Measurements from ENCODE around the gene COPS6.
"Not testable (repeated sequence)": the region's sequence is repeated elsewhere in the genome, so short reads cannot be mapped to it uniquely, and the experiment has no call there.

The COPS6 gene

GRCh38 chr7:100127866-100128636 lies 39.3 kb downstream of the COPS6 start:
- peak in 1 of 2 donors; percentile 10 for DNase-seq

DNA sequence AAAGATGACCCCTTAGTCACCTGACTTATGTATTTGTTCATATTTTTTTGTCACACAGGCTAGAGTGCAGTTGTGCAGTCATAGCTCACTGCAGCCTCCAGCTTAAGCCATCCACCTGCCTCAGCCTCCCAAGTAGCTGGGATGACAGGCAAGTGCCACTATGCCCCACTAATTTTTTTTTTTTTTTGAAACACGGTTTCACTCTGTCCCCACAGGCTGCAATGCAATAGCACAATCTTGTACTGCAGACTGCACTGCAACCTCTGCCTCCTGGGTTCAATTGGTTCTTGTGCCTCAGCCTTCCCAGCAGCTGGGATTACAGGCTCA lies 39.8 kb downstream of the COPS6 start:
- DNase-seq: no peak

DNA sequence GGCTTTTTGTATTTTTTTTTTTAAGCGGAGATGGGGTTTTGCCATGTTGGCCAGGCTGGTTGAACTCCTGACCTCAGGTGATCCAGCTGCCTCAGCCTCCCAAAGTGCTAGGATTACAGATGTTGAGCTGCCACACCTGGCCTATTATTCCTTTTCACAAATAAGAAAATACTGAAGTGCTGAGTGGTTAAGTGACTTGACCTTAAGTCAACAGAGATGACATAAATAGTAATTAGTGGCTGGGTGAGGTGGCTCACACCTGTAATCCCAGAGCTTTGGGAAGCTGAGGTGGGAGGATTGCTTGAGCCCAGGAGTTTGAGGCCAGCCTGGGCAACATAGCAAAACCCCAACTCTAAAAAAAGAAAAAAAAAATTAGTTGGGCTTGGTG lies 41.4 kb downstream of the COPS6 start:
- DNase-seq: not testable (repeated sequence)

- DNase-seq: peak; percentile 90 to 92
Observed at GRCh38 chr7:100130608-100131453, 42.1 kb downstream of the COPS6 start.

DNA sequence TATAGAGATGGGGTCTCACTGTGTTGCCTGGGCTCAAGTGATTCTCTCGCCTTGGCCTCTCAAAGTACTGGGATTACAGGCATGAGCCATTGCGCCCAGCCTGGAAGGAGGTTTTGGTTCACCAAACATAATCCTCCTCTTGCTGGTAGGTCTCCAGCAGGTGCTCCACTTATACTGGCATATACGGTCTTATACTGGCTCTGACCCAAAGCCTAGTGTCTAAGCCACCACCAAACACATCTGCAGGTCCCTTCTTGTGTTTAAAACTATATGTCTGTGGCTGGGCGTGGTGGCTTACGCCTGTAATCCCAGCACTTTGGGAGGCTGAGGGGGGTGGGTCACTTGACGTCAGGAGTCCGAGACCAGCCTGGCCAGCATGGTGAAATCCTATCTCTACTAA lies 43.4 kb downstream of the COPS6 start:
- DNase-seq: no peak

GRCh38 chr7:100132697-100133151 lies 44.0 kb downstream of the COPS6 start:
- DNase-seq: peak; percentile 48 to 58

DNA sequence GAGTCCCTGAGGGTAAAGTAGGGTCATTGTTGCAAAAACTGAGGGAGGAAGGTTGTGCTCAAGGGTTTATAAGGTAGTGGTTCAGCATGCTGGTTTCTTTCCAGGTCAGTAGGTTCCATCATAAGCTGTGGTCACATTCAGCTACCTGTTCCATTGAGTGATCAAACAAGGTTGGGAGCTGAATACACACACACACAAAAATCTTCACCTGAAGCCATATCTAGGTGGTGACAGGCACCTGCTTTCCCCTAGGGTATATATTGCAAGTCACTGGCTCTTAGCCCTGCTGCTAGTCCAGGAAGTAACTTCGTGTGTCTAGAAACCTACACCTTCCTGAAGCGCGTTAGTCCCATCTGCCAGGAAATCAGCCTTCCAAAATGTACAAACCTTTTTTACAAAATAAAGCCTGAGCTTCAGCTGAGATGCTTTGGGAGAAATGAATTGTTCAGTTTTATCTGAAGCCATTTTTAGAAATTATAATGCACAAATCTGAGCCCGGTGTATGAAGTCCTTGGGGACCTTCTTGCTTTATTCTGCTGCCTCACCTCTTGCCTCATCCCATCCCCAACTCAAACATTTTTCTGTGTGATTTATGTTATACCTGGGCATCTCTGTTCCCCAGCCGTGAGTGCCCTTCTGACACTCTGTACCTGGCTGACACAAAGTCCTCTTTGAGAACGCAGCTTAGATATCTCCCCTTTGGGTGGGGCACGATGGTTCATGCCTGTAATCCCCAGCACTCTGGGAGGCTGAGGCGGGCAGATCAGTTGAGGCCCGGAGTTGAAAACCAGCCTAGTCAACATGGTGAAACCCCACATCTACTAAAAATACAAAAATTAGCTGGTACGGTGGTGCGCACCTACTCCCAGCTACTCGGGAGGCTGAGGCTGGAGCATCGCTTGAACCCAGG lies 49.3 kb downstream of the COPS6 start:
- DNase-seq: no peak

- DNase-seq: no peak
Observed at GRCh38 chr7:100141555-100141949, 52.8 kb downstream of the COPS6 start.

Data from stimulated activated CD4-positive, alpha-beta T cell treated with anti-CD3 and anti-CD28 coated beads, Interleukin-2, amount 100 ng/mL, for 48 hours (primary cell).